H9 (cell line): ENCODE data around the gene RALGDS. TPM values are rescaled to one million over a fixed set of nuclear protein-coding genes. Genes with fewer than 3 reads are reported as not detected.

ENCODE experiments used
- DNase-seq: peaks from one replicate; pipeline ENCODE4 v3.0.0-alpha.2; 2017
- H2AFZ ChIP-seq: one replicate; pipeline ENCODE4 v1.6.1; 2013; ENCODE audit warnings: mild to moderate bottlenecking, low read length, control low read depth, moderate library complexity
- H2AK5ac ChIP-seq: 2 replicates; pipeline ENCODE4 v1.6.1; 2013; ENCODE audit warnings: low read length, control low read depth, mixed read lengths; ENCODE audit not compliant: insufficient read length
- H2BK120ac ChIP-seq: one replicate; pipeline ENCODE4 v1.6.1; 2013; ENCODE audit warnings: low read depth, mild to moderate bottlenecking, low read length, control low read depth, inconsistent platforms; ENCODE audit not compliant: poor library complexity, severe bottlenecking
- H2BK12ac ChIP-seq: 2 replicates; pipeline ENCODE4 v1.6.1; 2013; ENCODE audit warnings: low read length, control low read depth, mixed read lengths, low read depth; ENCODE audit not compliant: insufficient read length
- H2BK15ac ChIP-seq: 2 replicates; pipeline ENCODE4 v1.6.1; 2013; ENCODE audit warnings: low read depth, low read length, control low read depth
- H2BK20ac ChIP-seq: one replicate; pipeline ENCODE4 v1.6.1; 2013; ENCODE audit warnings: low read depth, mild to moderate bottlenecking, low read length, control low read depth, inconsistent platforms; ENCODE audit not compliant: poor library complexity, severe bottlenecking
- H2BK5ac ChIP-seq: 2 replicates; pipeline ENCODE4 v1.6.1; 2013; ENCODE audit warnings: low read length, control low read depth, mixed read lengths; ENCODE audit not compliant: insufficient read length
- H3K14ac ChIP-seq: 2 replicates; pipeline ENCODE4 v1.6.1; 2013; ENCODE audit warnings: low read length, control low read depth; ENCODE audit not compliant: insufficient read depth
- H3K18ac ChIP-seq: 2 replicates; pipeline ENCODE4 v1.6.1; 2013; ENCODE audit warnings: low read depth, mild to moderate bottlenecking, mixed read lengths, low read length, control low read depth; ENCODE audit not compliant: insufficient read length
- H3K23ac ChIP-seq: 2 replicates; pipeline ENCODE4 v1.6.1; 2013; ENCODE audit warnings: low read length, control low read depth, mixed read lengths, low read depth; ENCODE audit not compliant: insufficient read length
- H3K23me2 ChIP-seq: 2 replicates; pipeline ENCODE4 v1.6.1; 2013; ENCODE audit warnings: low read depth, mild to moderate bottlenecking, mixed read lengths, low read length, control low read depth; ENCODE audit not compliant: insufficient read length, poor library complexity, severe bottlenecking
- H3K27ac ChIP-seq: 2 replicates; pipeline ENCODE4 v1.5.1; 2013; ENCODE audit warnings: low read length, control low read depth, mixed read lengths, low read depth; ENCODE audit not compliant: insufficient read length
- H3K27me3 ChIP-seq: 2 replicates; pipeline ENCODE4 v1.6.1; 2013; ENCODE audit warnings: low read length, control low read depth, inconsistent platforms; ENCODE audit not compliant: insufficient read depth
- H3K4ac ChIP-seq: 2 replicates; pipeline ENCODE4 v1.6.1; 2013; ENCODE audit warnings: low read depth, mild to moderate bottlenecking, control low read depth, inconsistent platforms, low read length, moderate library complexity
- H3K4me1 ChIP-seq: 2 replicates; pipeline ENCODE4 v1.6.1; 2013; ENCODE audit warnings: low read length, control low read depth, inconsistent platforms; ENCODE audit not compliant: insufficient read depth
- H3K4me2 ChIP-seq: 2 replicates; pipeline ENCODE4 v1.6.1; 2013; ENCODE audit warnings: low read length, control low read depth, mixed read lengths; ENCODE audit not compliant: insufficient read length, insufficient read depth
- H3K56ac ChIP-seq: 2 replicates; pipeline ENCODE4 v1.6.1; 2013; ENCODE audit warnings: low read depth, mild to moderate bottlenecking, mixed read lengths, low read length, control low read depth; ENCODE audit not compliant: insufficient read length
- H3K79me1 ChIP-seq: 2 replicates; pipeline ENCODE4 v1.6.1; 2013; ENCODE audit warnings: low read depth, mild to moderate bottlenecking, moderate library complexity, low read length, control low read depth, inconsistent platforms; ENCODE audit not compliant: insufficient read depth, poor library complexity, severe bottlenecking
- H3K79me2 ChIP-seq: 2 replicates; pipeline ENCODE4 v1.6.1; 2013; ENCODE audit warnings: low read length, control low read depth, inconsistent platforms; ENCODE audit not compliant: insufficient read depth
- H3K9ac ChIP-seq: 2 replicates; pipeline ENCODE4 v1.6.1; 2013; ENCODE audit warnings: low read length, control low read depth, mixed read lengths; ENCODE audit not compliant: insufficient read length; ENCODE audit errors: extremely low read depth
- H3K9me3 ChIP-seq: one replicate; pipeline ENCODE4 v1.6.1; 2013; ENCODE audit warnings: low read depth, low read length, inconsistent platforms; ENCODE audit not compliant: control insufficient read depth
- H3T11ph ChIP-seq: one replicate; pipeline ENCODE4 v1.6.1; 2013; ENCODE audit warnings: mild to moderate bottlenecking, low read length, control low read depth, inconsistent platforms
- H4K20me1 ChIP-seq: one replicate; pipeline ENCODE4 v1.6.1; 2013; ENCODE audit not compliant: control insufficient read depth, insufficient read length, insufficient read depth
- H4K5ac ChIP-seq: 2 replicates; pipeline ENCODE4 v1.6.1; 2013; ENCODE audit warnings: low read depth, mild to moderate bottlenecking, mixed read lengths, low read length, control low read depth; ENCODE audit not compliant: insufficient read length
- H4K8ac ChIP-seq: replicated peaks from 2 replicates; pipeline ENCODE4 v1.6.1; 2013; ENCODE audit warnings: low read length, control low read depth, mixed read lengths, low read depth; ENCODE audit not compliant: insufficient read length
- H4K91ac ChIP-seq: 2 replicates; pipeline ENCODE4 v1.6.1; 2013; ENCODE audit warnings: low read depth, mild to moderate bottlenecking, moderate library complexity, mixed read lengths, low read length, control low read depth; ENCODE audit not compliant: insufficient read length
- H3K27ac Mint-ChIP-seq, 3 experiments: 2 replicates in 2 of 3; 3 replicates in 1 of 3; pipeline ENCODE4 v1.8.0; 2020 to 2021; ENCODE audit warnings: mixed read lengths in 3 of 3, mild to moderate bottlenecking in 1 of 3, moderate library complexity in 1 of 3
- H3K27me3 Mint-ChIP-seq: 2 replicates; pipeline ENCODE4 v1.8.0; 2021; ENCODE audit warnings: low read depth, mild to moderate bottlenecking, moderate library complexity, mixed read lengths
- H3K36me3 Mint-ChIP-seq, 3 experiments: 2 replicates in 2 of 3; 3 replicates in 1 of 3; pipeline ENCODE4 v1.8.0; 2020 to 2021; ENCODE audit warnings: low read depth in 3 of 3, mixed read lengths in 3 of 3; ENCODE audit not compliant: insufficient read depth in 1 of 3
- H3K4me1 Mint-ChIP-seq, 2 experiments: 2 replicates each; pipeline ENCODE4 v1.8.0; 2020; ENCODE audit warnings: mixed read lengths in 2 of 2
- H3K4me3 Mint-ChIP-seq, 2 experiments: 2 replicates in 1 of 2; 3 replicates in 1 of 2; pipeline ENCODE4 v1.8.0; 2020 to 2021; ENCODE audit warnings: mild to moderate bottlenecking in 2 of 2, mixed read lengths in 2 of 2, moderate library complexity in 1 of 2
- H3K9me3 Mint-ChIP-seq, 2 experiments: 2 replicates in 1 of 2; 3 replicates in 1 of 2; pipeline ENCODE4 v1.8.0; 2020; ENCODE audit warnings: mild to moderate bottlenecking in 2 of 2, mixed read lengths in 2 of 2, moderate library complexity in 1 of 2
- WGBS: extraction: QIAGEN DNeasy Blood & Tissue Kit; methylation state at CpG from one replicate; pipeline ENCODE4 v1.1.7; 2013; ENCODE audit warnings: missing lambda C conversion rate, low lambda C conversion rate, mixed read lengths; ENCODE audit not compliant: insufficient read length; ENCODE audit errors: extremely low coverage; 5-methylcytosine and 5-hydroxymethylcytosine counted together
- total RNA-seq: library from RNA; stranded (reverse); gene quantifications from 2 replicates; pipeline ENCODE4 v1.2.1, GENCODE V29; 2021
- TF ChIP-seq, protein P1 (sequence below): fragments of 200-600 bp; sonication (generic); conservative IDR thresholded peaks from 3 replicates; pipeline ENCODE4 v1.8.0; 2021; ENCODE audit warnings: antibody characterized with exemption, mild to moderate bottlenecking

RALGDS gene
- total RNA-seq, 1 experiment from 2014 or later: 21.3 TPM

DNA sequence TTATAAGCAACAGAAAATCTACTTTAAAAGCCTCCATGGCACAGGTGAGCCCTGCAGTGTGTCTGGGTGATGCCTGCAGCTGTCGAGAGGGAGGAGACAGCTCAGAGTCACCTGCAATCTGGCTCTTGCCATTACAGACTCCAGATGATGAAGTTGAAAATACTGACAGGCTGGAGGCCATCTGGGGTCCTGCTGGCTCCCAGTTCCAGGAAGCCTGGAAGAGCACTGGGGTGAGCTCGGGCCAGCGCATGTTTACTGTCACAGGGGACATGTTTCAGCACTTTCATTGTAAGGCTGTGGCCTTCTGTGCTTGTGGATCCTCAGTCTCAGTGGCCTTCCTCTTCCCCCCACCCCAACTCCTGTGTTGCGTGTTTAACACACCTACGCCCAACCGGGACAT is 30.9 kb downstream of the RALGDS start:
- Histone ChIP-seq H2BK20ac (no peak overlapping the region), H3K79me2 (no peaks in the 10 kb centered on the region), H4K20me1 (no peaks in the 10 kb centered on the region), H2BK5ac (no peak overlapping the region), H3K14ac (no peak overlapping the region), H3K9me3 (no peaks in the 10 kb centered on the region), H3K27me3 (no peaks in the 10 kb centered on the region), H3K27ac (no peak overlapping the region), H3K9ac (no peak overlapping the region), H2BK15ac (no peak overlapping the region), H2AK5ac (no peak overlapping the region), H2BK120ac (no peak overlapping the region), H3K23ac (no peak overlapping the region), H3K79me1 (no peaks in the 10 kb centered on the region), H4K8ac (no peak overlapping the region), H2AFZ (no peak overlapping the region), H3K4ac (no peak overlapping the region), H3T11ph (no peak overlapping the region), H3K4me1 (no peaks in the 10 kb centered on the region), H3K4me2 (no peak overlapping the region), H4K5ac (no peak overlapping the region), H3K18ac (no peak overlapping the region), H3K56ac (no peak overlapping the region), H3K23me2 (no peaks in the 10 kb centered on the region), H2BK12ac (no peak overlapping the region), H4K91ac (no peak overlapping the region)
- H3K4me3 Mint-ChIP-seq: no peak overlapping the region
- no peak for DNase-seq
- no CpG with 5 or more reads among the region's 6 CpGs for WGBS
- H3K4me1 Mint-ChIP-seq: 0 out of 4 replicates have a peak, but pooled peaks cover 0 to 2% of the 10 kb centered on the region in 2 experiments
- no peak overlapping the region; a peak in 1 of 7 replicates for H3K27ac Mint-ChIP-seq
- H3K36me3 Mint-ChIP-seq: no peaks in the 10 kb centered on the region
- H3K9me3 Mint-ChIP-seq: peaks cover 4 to 7% of the 10 kb centered on the region in 2 experiments; a peak in 4 of 5 replicates
- TF ChIP-seq, protein P1, sequence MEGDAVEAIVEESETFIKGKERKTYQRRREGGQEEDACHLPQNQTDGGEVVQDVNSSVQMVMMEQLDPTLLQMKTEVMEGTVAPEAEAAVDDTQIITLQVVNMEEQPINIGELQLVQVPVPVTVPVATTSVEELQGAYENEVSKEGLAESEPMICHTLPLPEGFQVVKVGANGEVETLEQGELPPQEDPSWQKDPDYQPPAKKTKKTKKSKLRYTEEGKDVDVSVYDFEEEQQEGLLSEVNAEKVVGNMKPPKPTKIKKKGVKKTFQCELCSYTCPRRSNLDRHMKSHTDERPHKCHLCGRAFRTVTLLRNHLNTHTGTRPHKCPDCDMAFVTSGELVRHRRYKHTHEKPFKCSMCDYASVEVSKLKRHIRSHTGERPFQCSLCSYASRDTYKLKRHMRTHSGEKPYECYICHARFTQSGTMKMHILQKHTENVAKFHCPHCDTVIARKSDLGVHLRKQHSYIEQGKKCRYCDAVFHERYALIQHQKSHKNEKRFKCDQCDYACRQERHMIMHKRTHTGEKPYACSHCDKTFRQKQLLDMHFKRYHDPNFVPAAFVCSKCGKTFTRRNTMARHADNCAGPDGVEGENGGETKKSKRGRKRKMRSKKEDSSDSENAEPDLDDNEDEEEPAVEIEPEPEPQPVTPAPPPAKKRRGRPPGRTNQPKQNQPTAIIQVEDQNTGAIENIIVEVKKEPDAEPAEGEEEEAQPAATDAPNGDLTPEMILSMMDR: no peak
- peaks cover 4% of the 10 kb centered on the region for H3K27me3 Mint-ChIP-seq
